Natural killer cell (primary cell): ENCODE results near the gene ZNF90. TPM values are rescaled to one million over a fixed set of nuclear protein-coding genes. Genes with fewer than 3 reads are reported as not detected.
"Not testable (repeated sequence)": the region's sequence is repeated elsewhere in the genome, so short reads cannot be mapped to it uniquely, and the experiment has no call there.

ENCODE experiments used
- ATAC-seq, 3 donors: fragments of 150-1000 bp in 2 of 3; fragments of 200-7000 bp in 1 of 3; cut with Tn5 transposase; 1 replicate in 1 of 3; 2 replicates in 2 of 3; pipeline ENCODE4 v1.10.0; 2021; ENCODE audit warnings: mild to moderate bottlenecking in 2 of 3, moderate library complexity in 2 of 3
- DNase-seq, 2 donors: peaks; one replicate each; pipeline versions ENCODE4 v3.0.0 to v3.0.0-alpha.2; 2013 to 2021; ENCODE audit warnings: mixed read lengths in 1 of 2
- H3K27ac ChIP-seq: one replicate; pipeline ENCODE4 v1.5.1; 2013; ENCODE audit warnings: mild to moderate bottlenecking, low read length
- H3K27me3 ChIP-seq: one replicate; pipeline ENCODE4 v1.6.1; 2013; ENCODE audit warnings: low read length; ENCODE audit not compliant: control insufficient read depth, insufficient read depth
- H3K36me3 ChIP-seq: one replicate; pipeline ENCODE4 v1.6.1; 2013; ENCODE audit warnings: low read length; ENCODE audit not compliant: control insufficient read depth, insufficient read depth
- H3K4me1 ChIP-seq: one replicate; pipeline ENCODE4 v1.6.1; 2013; ENCODE audit warnings: low read length; ENCODE audit not compliant: control insufficient read depth, insufficient read depth
- H3K4me3 ChIP-seq: one replicate; pipeline ENCODE4 v1.5.1; 2013; ENCODE audit warnings: low read length
- H3K9me3 ChIP-seq: one replicate; pipeline ENCODE4 v1.6.1; 2013; ENCODE audit warnings: low read length; ENCODE audit not compliant: control insufficient read depth, insufficient read depth
- H3K27ac Mint-ChIP-seq, 2 donors: one replicate each; pipeline ENCODE4 v1.8.0; 2022; ENCODE audit warnings: mild to moderate bottlenecking in 2 of 2, mixed read lengths in 2 of 2, moderate library complexity in 1 of 2
- H3K27me3 Mint-ChIP-seq, 2 donors: one replicate each; pipeline ENCODE4 v1.8.0; 2022; ENCODE audit warnings: low read depth in 2 of 2, mixed read lengths in 2 of 2
- H3K36me3 Mint-ChIP-seq: one replicate; pipeline ENCODE4 v1.8.0; 2022; ENCODE audit warnings: mixed read lengths
- H3K4me1 Mint-ChIP-seq, 2 donors: one replicate each; pipeline ENCODE4 v1.8.0; 2022; ENCODE audit warnings: mixed read lengths in 2 of 2
- H3K4me3 Mint-ChIP-seq: one replicate; pipeline ENCODE4 v1.8.0; 2022; ENCODE audit warnings: mild to moderate bottlenecking, moderate library complexity, mixed read lengths
- H3K9me3 Mint-ChIP-seq, 2 donors: one replicate each; pipeline ENCODE4 v1.8.0; 2022; ENCODE audit warnings: mixed read lengths in 2 of 2
- CTCF ChIP-seq: fragments of 200-600 bp; IDR thresholded peaks from one replicate; pipeline ENCODE4 v1.8.0; 2022; ENCODE audit warnings: antibody characterized with exemption
- WGBS: methylation state at CpG from one replicate; pipeline ENCODE4 v1.1.7; 2013; ENCODE audit warnings: missing lambda C conversion rate; ENCODE audit not compliant: insufficient coverage; 5-methylcytosine and 5-hydroxymethylcytosine counted together
- intact Hi-C: fragments of 100-400 bp; cut with micrococcal nuclease; formaldehyde crosslinking; loops from one replicate; pipeline ENCODE4 v1.14.2; 2022
- total RNA-seq, 4 donors: library from RNA; stranded (reverse); fragments of 120-200 nt in 1 of 4; gene quantifications; one replicate each; pipeline versions ENCODE4 v1.2.3 to v1.2.4, GENCODE V29; 2013 to 2022

ZNF90 gene
- total RNA-seq, 3 donors from 2014 or later (not counting 1 experiment from before 2014, with no cell fraction given) = 1.6 to 3.2 (median 1.8) TPM

DNA sequence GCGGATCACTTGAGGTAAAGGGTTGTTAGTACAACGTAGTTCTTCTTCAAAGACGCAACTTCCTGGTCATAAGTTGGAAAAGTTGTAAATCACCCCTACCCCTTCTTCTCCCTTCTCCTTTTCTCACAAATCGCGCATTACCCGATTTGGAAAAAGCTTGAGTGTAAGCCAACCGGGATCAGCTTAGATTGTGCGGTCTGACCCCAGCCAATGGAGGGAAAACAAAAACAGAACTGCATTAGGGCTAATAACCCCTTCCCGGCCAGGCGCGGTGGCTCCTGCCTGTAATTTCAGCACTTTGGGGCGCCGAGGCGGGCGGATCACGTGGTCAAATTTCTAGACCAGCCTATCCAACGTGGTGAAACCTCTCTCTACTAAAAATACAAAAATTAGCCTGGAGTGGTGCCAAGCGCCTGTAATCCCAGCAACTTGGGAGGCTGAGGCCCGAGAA is 806 bp downstream of the ZNF90 start:
- H3K4me3 Mint-ChIP-seq = peak overlapping the region; percentile 92
- DNase-seq = peak in 1 of 2 donors; percentile 16
- Histone ChIP-seq H3K27me3 (no peaks in the 10 kb centered on the region), H3K4me3 (peak overlapping the region; percentile 51), H3K27ac (no peak overlapping the region), H3K4me1 (peaks cover 15% of the 10 kb centered on the region), H3K36me3 (no peaks in the 10 kb centered on the region), H3K9me3 (peaks cover 4% of the 10 kb centered on the region)
- no peaks in the 10 kb centered on the region for H3K36me3 Mint-ChIP-seq
- ATAC-seq = no peak
- no peak for TF ChIP-seq CTCF
- 6% methylated on average over 18 of the region's 19 CpGs for WGBS
- peaks cover 15 to 19% of the 10 kb centered on the region in 2 donors for H3K4me1 Mint-ChIP-seq
- H3K9me3 Mint-ChIP-seq = no peaks in the 10 kb centered on the region
- no peaks in the 10 kb centered on the region for H3K27me3 Mint-ChIP-seq
- intact Hi-C loops = loop anchor here (5.0 kb wide), 1 partner anchor 89 kb away; the partner anchor contains the start of gene ZNF486
- H3K27ac Mint-ChIP-seq = peak overlapping the region in 1 of 2 donors; percentile 79

GRCh38 chr19:20079476-20079875 is 1.7 kb downstream of the ZNF90 start:
- 89% methylated on average over 8 of the region's 8 CpGs for WGBS
- Histone ChIP-seq H3K27ac (no peak overlapping the region), H3K4me3 (no peak overlapping the region), H3K36me3 (no peaks in the 10 kb centered on the region), H3K4me1 (peaks cover 15% of the 10 kb centered on the region), H3K9me3 (peaks cover 4% of the 10 kb centered on the region), H3K27me3 (no peaks in the 10 kb centered on the region)
- H3K4me1 Mint-ChIP-seq = peaks cover 15 to 19% of the 10 kb centered on the region in 2 donors
- no peak overlapping the region for H3K27ac Mint-ChIP-seq
- H3K4me3 Mint-ChIP-seq = peak overlapping the region; percentile 69
- intact Hi-C loops = loop anchor here (5.0 kb wide), 1 partner anchor 88 kb away; the partner anchor contains the start of gene ZNF486
- ATAC-seq (no peak), DNase-seq (no peak)
- no peaks in the 10 kb centered on the region for H3K27me3 Mint-ChIP-seq
- no peak for TF ChIP-seq CTCF
- no peaks in the 10 kb centered on the region for H3K9me3 Mint-ChIP-seq
- no peaks in the 10 kb centered on the region for H3K36me3 Mint-ChIP-seq

GRCh38 chr19:20080656-20081055 is 2.9 kb downstream of the ZNF90 start:
- H3K27me3 Mint-ChIP-seq = no peaks in the 10 kb centered on the region
- H3K4me3 Mint-ChIP-seq = peak overlapping the region; percentile 7
- no peak overlapping the region for H3K27ac ChIP-seq
- H3K27me3 ChIP-seq = no peaks in the 10 kb centered on the region
- TF ChIP-seq CTCF = no peak
- no peaks in the 10 kb centered on the region for H3K36me3 ChIP-seq
- H3K36me3 Mint-ChIP-seq = no peaks in the 10 kb centered on the region
- peaks cover 15% of the 10 kb centered on the region for H3K4me1 ChIP-seq
- 87% methylated on average over 3 of the region's 3 CpGs for WGBS
- ATAC-seq (no peak), DNase-seq (no peak)
- intact Hi-C loops = no loop called here
- peaks cover 4% of the 10 kb centered on the region for H3K9me3 ChIP-seq
- no peak overlapping the region for H3K27ac Mint-ChIP-seq
- no peaks in the 10 kb centered on the region for H3K9me3 Mint-ChIP-seq
- peaks cover 15 to 19% of the 10 kb centered on the region in 2 donors for H3K4me1 Mint-ChIP-seq
- H3K4me3 ChIP-seq = no peak overlapping the region

- WGBS = 83% methylated on average over 2 of the region's 3 CpGs
- peaks cover 15% of the 10 kb centered on the region for H3K4me1 ChIP-seq
- H3K4me3 Mint-ChIP-seq, ATAC-seq, H3K27me3 Mint-ChIP-seq, H3K36me3 ChIP-seq, H3K27me3 ChIP-seq, H3K27ac ChIP-seq, H3K4me3 ChIP-seq, H3K36me3 Mint-ChIP-seq, H3K9me3 Mint-ChIP-seq, H3K9me3 ChIP-seq, H3K27ac Mint-ChIP-seq, DNase-seq, intact Hi-C loops: not testable (repeated sequence)
- H3K4me1 Mint-ChIP-seq = peaks cover 15 to 19% of the 10 kb centered on the region in 2 donors
These were observed 4.5 kb downstream of the ZNF90 start for GRCh38 chr19:20082232-20082833.

- H3K4me3 Mint-ChIP-seq, H3K27ac ChIP-seq, intact Hi-C loops, H3K27ac Mint-ChIP-seq, H3K27me3 Mint-ChIP-seq, H3K9me3 ChIP-seq, H3K9me3 Mint-ChIP-seq, ATAC-seq, H3K4me3 ChIP-seq, H3K27me3 ChIP-seq, H3K36me3 ChIP-seq, DNase-seq, H3K36me3 Mint-ChIP-seq: not testable (repeated sequence)
- 86% methylated on average over 7 of the region's 7 CpGs for WGBS
- H3K4me1 Mint-ChIP-seq = peaks cover 13 to 15% of the 10 kb centered on the region in 2 donors
- peaks cover 11% of the 10 kb centered on the region for H3K4me1 ChIP-seq
These were observed 5.1 kb downstream of the ZNF90 start for GRCh38 chr19:20082876-20083275.
